ENCODE measurements around the gene IBA57.

The IBA57 gene

DNA sequence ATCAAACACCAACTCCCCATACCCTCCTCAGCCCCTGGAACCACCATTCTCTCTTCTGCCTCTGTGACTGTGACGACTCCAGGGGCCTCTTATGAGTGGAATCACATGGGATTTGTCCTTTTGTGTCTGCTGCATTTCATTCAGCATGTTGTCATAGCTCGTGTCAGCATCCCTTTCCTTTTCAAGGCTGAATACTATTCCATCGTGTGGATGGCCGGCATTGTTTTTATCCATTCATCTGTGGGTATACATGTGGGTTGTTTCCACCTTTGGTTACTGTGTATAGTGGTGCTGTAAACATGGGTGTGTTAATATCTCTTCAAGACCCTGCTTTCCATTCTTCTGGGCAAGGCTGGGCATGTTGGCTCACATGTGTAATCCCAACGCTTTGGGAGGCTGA is 25.2 kb downstream of the IBA57 start:
- DNase-seq (ENCODE audit: low read depth), result no peak

DNA sequence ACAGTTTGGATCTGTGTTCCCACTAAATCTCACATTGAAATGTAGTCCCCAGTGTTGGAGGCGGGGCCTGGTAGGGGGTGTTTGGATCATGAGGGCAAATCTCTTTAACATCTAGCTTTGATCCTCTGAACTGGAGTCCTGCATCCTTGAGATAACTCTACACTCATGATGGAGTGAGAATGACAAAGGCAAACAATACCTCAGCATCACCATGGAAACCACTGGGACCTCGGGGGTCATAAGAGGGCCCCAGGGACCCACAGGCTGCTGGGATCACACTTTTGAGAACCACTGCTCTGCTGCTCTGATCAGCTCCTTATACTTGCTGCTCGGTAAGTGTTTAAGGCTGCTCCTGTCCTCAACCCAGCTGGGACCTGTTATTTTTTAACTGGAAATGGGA is 28.8 kb downstream of the IBA57 start:
- DNase-seq (ENCODE audit: low read depth), result no peak

DNA sequence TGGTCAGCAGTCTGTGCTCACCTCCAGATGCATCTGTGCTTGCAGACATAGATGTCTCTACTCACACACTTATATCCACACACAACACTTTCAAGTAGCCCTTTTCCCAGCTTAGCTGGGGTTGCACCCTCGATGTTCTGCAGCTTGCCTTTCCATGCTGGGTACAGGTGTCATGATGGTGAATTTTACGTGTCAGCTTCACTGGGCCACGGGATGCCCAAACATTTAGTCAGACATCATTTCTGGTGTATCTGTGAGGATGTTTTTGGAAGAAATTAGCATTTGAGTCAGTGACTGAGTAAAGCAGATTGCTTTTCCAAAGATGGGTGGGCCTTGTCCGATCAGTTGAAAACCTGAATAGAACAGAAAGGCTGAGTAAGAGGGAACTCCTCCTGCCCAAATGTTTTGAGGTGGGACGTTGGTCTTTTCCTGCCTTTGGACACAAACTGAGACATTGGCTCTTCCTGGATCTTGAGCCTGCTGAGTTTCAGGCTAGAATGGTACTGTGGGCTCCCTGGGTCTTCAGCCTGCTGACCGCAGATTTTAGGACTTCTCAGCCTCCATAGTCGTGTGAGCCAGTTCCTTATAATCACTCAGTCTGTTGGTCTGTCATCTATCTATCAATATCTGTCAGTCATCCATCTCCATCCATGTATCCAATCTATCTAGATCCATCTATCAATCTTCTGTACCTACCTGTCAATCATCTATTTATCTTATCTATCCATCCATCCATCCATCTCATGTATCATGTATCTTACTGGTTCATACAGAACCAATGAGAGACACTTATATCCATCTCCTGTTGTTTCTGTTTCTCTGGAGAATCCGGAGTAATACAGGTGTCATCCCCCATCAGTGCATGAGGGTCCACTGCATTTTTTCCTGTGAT is 29.6 kb downstream of the IBA57 start:
- DNase-seq (ENCODE audit: low read depth), result no peak

DNA sequence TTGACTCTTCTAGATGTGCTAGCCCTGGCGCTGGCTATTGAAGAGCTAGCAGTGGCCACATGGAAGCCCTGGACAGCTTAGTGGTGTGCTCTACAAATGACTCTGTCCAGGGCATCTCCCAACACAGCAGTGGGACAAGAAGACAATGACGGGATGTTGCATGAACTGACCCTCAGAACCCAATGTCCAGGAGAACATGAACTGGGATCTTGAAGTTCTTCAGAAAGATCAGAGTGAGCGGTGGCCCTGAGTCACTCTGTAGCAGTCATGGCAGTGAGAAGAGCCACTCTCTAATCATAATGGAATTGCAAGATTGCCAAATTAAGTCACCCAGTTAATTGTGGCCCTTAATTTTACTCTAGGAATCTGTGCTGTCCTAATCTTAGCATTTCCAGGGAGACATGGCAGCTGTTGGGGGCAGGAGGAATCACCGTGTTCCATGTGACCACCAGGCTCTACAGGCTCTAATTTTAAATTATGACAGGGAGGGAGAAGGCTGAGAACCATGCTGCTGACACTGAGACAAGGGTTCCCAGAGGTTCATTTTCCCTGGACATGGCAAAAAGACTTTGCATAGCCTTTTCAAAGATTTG is 32.0 kb downstream of the IBA57 start:
- DNase-seq (ENCODE audit: low read depth), result no peak

DNA sequence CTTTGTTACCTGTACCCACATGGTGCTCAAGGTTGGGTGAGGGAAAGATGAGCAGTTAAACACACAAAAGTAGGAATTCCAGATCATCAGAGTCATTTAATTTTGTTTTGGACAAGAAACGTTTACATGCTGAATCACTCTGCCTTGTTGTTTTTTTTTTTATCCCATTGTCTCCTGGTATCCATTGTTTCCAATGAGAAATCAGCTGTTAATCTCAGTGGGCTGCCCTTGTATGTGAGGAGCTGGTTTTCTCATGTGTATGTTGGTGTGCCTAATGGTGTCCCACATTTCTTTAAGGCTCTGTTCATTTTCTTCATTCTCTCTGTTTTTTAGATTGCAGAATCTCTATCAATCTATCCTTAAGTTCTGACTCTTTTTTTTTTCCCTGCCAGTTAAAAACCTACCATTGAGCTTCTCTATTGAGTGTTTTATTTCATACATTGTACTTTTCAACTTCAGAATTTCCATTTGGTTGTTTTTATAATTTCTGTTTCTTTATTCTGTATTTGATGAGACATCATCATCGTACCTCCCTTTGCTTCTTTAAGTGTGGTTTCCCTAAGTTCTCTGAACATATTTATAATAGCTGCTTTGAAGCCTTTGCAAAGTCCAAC is 33.5 kb downstream of the IBA57 start:
- no peak for DNase-seq (ENCODE audit: low read depth)

DNA sequence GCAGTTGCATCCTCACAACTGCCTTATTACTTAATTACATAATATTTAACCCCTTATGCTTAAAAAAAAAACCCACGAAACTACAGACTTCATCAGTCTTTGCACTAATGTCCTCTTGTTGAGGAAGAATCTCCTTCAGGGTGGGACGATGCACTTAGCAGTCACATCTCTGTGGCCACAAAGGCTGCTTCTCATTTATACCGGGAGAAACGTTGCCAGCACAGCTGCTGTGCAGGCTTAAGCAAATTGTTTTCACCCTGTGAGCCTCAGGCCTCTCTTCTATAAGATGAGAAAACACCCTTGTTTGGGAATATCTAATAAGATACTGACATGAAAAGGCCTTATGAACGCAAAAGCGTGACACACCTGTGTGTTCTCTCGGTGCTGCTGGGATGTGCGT is 39.4 kb downstream of the IBA57 start:
- no peak for DNase-seq (ENCODE audit: low read depth)

DNA sequence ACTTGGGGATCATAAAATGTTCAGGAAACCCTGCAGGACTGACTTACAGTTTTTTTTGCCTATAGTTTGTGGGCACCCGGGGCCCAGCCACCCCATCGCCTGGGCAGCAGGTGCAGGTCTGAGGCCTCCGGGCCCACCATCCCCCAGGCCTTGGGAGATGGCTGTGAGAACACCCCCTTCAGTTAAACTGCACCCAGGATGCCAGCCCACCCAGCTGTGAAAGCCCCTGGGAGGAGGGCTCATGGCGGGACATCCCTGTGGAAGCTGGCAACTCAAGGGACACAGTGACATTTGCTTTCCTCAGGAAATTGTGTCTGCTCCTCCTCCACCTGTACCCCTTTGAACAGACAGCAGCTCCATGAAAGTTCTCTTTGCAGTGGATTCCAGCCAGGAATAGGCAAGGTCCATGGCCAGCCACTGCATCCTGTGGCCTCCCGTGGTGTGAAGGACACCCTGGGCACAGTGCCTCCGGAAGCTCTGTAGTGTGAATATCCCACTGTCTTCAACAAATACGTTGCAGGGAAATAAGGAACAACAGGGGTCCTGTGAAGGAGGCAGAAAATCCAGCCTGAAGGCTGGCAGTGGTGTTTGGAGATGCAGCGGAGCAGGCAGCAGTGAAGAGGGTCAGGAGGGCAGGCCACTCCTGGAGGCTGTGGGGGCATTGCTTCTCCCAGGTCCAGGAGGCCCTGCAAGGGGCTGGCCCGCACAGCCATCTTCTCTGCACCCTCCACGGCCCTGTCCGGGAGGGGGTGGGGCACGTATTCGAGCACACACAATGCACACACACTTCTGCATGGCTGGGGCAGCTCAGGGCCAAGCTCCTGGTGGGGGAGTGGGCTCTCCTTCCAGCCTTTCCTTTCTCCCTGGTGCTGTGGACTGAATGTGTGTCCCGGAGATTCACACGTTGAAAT is 40.2 kb downstream of the IBA57 start:
- no peak for DNase-seq (ENCODE audit: low read depth)

DNA sequence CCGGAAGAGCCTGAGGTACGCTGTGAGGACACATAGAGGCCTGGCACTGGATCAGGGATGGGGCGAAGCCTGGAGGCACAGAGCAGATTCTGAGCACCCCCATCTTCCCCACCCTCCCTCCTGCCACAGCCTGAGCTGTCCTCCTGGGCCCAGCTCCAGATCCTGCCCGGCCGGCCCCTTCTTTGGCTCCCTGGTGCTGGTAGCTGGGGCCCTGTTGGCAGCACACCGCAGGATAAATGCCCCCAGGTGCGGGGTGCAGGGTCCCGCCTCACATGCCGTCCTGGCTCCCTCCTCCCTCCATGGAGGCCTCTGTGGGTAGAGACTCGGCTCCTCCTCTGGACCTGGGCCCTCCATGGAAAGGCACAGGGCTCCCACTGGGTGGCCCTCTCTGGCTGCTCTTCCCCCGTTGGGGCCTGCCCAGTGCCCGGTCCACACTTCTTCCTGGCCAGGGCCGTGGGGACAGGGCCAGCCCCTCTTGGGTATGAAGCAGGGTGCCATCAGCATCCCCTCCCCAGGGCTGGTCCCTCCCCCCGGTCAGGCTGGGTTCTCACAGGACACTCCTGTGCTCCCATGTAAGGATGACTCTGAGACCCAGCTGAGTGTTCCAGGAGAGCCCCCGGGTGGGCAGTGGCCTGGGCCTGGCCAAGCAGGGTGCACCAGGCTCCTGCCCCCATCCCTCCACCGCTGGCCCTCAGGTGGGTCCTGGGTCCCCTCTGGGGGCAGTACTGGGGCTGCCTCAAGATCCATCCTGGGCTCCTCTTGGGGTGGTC is 41.2 kb downstream of the IBA57 start:
- DNase-seq (ENCODE audit: low read depth), result no peak

DNA sequence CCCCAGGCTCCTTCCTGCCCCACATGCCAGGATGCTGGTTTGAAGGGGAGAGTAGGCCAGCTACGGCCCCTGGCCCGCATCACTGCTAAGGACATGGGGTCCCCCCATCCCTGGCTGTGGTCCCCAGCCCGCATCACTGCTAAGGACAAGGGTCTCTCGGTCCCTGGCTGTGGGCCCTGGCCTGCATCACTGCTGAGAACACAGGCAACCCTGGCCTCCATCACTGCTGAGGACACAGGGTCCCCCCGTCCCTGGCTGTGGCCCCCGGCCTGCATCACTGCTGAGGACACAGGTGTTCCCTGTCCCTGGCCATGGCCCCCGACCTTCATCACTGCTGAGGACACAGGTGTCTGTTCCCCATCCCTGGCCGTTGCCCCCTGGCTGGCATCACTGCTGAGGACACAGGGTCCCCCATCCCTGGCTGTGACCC is 41.8 kb downstream of the IBA57 start:
- DNase-seq (ENCODE audit: low read depth), result no peak

DNA sequence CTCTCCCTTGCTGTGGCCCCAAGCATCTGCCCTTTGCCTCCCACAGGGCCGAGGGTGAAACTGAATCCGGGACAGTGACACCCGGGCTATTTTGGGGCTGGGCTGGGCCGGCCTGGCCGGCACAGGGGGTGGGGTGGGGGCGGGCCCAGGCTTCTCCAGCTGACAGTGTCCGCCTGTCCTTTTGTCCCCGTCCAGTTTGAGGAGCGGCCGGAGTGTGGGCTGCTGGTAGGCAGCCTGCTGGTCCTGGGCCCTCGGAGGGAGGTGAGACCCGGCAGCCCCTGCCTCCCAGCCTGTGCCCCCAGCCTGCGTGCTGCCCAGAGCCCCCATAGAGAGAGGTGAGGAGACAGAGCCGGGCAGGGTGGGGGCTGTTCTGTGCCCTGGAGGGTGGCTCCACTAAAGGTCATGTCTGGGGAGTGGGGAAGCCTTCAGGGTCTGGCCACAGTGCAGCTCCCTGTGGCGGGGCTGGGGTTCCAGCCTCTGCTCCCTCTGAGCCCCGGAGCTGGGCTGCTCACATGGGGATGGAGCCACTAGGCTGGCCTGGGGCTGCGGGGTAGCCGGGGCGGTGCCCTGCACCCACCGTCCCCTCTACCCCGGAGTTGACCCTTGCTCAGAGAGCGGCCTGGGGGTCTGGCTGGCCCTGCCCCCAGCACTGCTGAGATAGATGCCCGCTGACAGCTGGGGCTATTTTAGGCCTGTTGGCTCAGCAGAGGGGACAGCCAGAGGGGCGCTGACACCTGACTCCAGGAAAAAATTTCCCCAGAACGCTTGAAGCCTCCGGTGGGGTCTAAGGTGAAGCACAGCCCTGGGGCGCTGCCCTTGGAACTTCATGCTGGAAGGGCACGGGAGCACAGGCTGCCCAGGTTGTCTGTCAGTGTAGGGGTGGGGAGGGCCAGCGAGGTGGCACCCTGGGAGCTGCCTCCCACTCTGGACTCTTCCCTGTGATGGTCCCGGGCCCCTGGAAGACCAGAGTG is 42.5 kb downstream of the IBA57 start, which contains the start of gene OBSCN:
TSS of gene OBSCN (plus strand) at position 194 of the 971 bp plus-strand sequence. CDS start 3,740 bp downstream, outside the sequence.
- no peak for DNase-seq (ENCODE audit: low read depth)

DNA sequence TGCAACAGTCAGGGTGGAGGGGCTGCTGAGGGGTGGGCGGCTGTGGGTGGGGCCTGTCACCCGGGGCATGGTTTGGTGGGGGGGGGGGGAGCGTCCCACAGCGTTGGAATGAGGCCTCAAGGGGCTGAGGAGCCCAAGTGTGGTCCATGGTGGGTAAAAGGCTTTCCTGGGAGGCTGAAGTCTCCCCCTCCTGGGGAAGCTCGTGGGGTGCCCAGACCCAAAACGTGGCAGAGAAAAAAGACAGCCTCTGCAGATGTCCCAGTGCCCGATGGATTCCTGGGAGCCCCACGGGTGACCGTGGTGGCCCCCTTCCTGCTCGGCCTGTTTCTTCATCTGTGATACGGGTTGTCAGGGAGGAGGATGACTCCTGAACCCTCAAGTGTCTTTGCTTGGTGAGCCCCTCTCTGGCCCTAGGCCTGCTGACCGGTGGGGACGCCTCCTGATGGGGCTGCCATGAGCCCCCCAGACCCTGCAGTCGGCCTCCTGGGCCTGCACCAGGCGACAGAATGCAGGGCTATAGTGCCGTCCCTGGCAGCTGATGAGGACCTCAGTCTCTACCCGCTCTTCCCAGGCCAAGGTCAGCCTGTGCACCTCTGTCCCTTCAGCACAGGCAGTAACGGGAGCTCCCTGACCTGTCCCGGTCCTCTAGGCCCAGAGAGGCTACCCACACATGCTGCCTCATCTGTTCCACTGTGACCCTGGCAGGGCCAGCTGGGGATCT is 43.4 kb downstream of the IBA57 start:
- no peak for DNase-seq (ENCODE audit: low read depth)

DNA sequence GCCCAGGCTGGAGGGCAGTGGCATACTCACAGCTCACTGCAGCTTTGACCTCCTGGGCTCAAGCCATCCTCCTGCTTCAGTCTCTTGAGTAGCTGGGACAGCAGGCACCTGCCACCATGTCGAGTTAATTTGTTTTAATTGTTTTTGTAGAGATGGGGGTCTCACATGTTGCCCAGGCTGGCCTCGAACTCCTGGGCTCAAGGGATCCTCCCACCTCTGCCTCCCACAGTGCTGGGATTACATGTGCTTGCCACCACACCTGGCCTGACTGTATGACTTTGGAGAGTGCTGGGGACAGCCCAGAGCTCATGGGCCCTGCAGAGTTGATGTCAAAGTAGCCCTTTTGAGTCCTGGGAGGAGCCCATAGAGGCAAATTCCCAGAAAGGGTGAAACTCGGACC is 44.1 kb downstream of the IBA57 start:
- no peak for DNase-seq (ENCODE audit: low read depth)

DNA sequence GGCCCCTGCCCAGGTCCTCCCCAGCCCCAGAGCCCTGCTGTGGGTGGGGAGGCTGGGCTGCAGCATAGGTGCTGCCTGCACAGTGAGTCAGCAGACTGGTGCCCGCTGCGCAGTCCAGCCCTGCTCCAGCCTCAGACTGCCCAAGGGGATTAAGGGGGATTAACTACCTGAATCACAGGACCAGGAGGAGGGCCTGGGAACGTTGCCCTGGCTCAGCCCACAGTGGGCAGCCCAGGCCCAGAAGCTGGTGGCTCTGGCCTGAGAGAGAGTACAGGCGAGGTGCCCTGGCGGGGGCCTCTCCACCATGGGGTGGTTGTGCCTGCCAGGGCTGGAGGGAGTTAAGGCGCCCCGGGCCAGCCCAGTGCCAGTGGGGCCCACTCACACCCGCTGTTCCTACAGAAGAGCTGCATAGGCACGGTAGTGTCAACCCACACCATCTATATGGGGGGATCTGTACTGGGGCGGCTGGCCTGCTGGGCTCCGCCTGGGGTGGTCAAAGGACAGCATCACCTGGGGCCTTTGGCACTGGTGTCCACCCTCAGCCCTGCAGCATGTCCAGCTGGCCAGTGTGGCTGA is 44.6 kb downstream of the IBA57 start:
- no peak for DNase-seq (ENCODE audit: low read depth)

DNA sequence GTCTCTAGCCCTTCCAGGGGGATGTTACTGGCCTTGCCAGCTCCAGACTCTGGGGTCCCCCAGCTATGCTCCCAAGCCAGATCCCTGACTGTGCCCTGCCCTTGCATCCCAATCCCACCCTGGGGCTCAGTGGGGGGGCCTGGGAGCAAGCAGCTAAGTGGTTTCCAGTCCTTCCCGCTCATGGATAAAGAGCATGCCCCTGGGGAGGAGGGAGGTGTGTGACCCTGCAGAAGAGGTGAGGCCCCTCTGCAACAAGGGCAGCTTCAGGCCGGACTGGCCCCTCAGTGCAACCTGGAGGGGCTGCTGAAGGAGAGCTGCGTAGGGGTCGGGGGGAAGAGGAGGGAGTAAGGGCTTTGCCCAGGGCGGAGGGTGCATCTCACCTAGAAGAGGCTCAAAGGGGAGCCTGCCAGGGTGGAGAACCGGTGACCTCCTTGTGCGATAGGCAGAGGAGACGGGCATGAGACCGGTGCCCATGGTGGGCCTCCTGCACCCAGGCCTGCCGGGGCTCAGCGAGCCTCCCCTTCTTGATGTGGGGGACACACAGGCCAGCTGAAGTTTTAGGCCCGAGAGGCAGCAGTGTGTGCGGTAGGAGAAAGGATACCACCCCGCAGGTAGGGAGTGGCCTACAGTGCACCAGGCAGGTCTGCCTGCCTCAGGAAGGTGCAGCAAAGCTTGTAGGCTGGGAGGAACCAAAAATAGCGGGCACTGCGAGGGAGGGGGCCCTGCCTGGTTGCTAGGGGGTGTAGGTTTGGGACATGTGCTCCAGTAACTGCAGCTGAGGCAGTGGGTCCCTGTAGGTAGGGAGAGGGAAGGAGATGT is 45.3 kb downstream of the IBA57 start:
- no peak for DNase-seq (ENCODE audit: low read depth)

DNA sequence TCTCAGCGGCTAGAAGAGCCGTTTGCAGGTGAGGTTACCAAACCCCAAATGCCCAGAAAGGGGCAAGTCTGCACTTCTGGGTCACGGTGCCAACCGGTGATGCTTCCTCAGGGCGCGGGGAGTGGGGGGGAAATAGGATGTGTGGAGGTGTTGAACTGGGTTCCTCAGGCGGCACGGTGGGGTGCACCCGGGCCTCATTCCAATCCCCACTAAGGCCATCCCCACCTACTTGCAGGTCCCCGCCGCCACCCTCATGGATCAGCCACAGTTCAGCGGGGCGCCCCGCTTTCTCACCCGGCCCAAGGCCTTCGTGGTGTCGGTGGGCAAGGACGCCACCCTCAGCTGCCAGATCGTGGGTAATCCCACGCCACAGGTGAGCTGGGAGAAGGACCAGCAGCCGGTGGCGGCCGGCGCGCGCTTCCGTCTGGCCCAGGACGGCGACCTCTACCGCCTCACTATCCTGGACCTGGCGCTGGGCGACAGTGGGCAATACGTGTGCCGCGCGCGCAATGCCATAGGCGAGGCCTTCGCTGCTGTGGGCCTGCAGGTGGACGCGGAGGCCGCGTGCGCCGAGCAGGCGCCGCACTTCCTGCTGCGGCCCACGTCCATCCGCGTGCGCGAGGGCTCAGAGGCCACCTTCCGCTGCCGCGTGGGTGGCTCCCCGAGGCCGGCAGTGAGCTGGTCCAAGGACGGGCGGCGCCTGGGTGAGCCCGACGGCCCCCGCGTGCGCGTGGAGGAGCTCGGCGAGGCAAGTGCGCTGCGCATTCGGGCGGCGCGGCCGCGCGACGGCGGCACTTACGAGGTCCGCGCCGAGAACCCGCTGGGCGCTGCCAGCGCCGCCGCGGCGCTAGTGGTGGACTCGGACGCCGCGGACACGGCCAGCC is 46.2 kb downstream of the IBA57 start:
- no peak for DNase-seq (ENCODE audit: low read depth)

DNA sequence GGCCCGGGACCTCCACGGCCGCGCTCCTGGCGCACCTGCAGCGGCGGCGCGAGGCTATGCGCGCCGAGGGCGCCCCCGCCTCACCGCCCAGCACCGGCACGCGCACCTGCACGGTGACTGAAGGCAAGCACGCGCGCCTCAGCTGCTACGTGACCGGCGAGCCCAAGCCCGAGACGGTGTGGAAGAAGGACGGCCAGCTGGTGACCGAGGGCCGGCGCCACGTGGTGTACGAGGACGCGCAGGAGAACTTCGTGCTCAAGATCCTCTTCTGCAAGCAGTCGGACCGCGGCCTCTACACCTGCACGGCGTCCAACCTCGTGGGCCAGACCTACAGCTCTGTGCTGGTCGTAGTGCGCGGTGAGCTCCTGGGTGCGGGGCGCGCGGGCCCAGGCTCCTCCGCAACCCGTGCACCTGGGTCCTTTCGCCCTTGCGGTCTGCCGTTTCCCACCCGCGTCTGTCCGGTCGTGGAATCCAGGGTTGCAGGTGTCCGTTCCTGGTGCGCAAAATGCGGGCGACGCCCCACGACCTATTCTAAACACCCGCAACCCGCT is 46.9 kb downstream of the IBA57 start:
- DNase-seq (ENCODE audit: low read depth), result no peak
